ENCODE measurements around the gene TNS4.

The TNS4 gene

DNA sequence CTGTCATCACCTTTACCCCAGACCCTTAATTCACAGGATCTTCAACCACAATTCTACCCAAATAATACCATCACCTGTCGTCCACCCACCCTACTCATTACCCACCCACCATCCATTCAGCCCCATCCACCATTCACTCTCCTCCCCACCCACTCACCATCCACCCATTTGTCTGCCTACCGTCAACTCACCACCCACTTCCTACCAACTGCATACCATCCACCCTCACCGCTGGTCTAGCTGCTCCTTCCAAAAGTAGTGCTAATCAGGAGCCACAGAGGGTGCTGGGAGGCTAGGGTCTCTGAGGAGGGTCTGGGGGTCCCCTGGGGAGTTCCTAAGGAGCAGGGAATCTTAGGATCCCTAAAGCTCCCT, 70.2 kb downstream of the TNS4 start:
- DNase-seq, result no peak

DNA sequence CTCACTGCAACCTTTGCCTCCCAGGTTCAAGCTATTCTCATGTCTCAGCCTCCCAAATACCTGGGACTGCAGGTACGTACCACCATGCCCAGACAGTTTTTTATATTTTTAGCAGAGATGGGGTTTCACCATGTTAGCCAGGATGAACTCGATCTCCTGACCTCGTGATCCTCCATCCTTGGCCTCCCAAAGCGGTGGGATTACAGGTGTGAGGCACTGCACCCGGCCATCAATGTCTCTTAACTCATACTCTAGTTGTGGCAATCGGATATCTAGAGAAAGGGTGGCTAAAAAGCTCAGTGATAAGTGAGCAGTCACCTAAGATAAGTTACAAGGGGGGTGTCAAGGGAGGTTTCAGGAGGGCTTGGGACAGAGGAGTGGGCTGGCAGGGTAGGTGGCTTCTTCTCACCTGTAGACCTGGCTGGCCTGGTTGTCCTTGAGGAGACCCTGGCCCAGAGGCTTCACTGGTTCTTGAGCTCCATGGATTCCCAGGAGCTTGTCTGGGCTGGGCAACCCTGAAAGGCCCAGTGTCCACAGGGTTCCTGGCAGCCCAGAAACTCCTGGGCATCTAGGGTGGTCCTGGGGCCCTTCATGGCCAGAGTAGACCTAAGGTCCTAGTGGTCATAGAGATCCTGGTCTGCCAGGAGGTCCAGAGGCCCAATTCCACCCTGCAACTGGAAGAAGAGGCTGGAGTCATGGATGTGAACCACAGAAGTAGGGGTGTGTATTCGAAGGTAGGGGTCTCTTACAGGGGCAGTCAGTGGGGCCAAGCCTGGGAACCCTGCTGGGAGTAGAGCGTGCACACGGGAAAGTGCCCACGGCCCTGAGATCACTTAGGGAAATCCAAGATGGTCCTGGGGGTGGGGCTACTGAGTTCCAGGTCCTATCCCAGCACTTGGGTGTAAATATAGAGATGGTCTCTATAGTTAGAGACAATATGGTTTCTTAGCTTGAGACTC, 70.9 kb downstream of the TNS4 start:
- no peak for DNase-seq

DNA sequence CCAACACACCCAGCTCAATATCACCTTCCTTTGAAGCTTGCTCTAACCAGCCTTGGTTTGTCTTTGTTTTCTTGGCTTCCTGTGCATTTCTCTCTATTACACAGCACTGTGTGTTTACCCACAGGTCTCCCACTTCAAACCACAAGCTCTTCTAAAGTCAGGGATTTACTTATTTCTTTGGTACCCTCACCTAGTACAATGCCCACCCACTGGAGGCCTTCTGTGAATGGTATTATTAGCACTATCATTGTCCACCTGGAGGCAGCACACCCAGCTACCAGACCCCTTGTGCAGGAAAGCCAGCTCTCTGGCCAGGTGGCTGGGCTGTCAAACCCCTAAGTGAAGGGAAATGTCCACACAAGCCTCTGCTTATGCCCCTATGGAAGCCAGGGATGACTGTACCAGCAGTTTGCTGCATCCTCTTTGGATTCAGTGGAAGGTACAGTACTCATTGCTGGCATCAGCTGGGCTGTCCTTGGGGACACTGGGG, 74.4 kb downstream of the TNS4 start:
- no peak for DNase-seq
